GM12878 (cell line): Measurements from ENCODE around the gene CTDNEP1.

ENCODE experiments used
- CBFB ChIP-seq: IDR thresholded peaks from 2 replicates; pipeline ENCODE4 v1.6.1; 2016; ENCODE audit warnings: antibody characterized with exemption, low read depth
- CHD2 ChIP-seq: IDR thresholded peaks from 2 replicates; pipeline ENCODE4 v1.6.1; 2011; ENCODE audit warnings: low read depth, low read length, improper control_type of control experiment, borderline replicate concordance
- EZH2 ChIP-seq: IDR thresholded peaks from 2 replicates; pipeline ENCODE4 v1.6.1; 2012; ENCODE audit warnings: low read depth, mild to moderate bottlenecking, control low read depth, inconsistent platforms, low read length, borderline replicate concordance; ENCODE audit not compliant: control insufficient read depth
- HCFC1 ChIP-seq: fragments of 150-350 bp; IDR thresholded peaks from 2 replicates; pipeline ENCODE4 v1.6.1; 2014; ENCODE audit warnings: low read length
- MYC ChIP-seq: IDR thresholded peaks from 2 replicates; pipeline ENCODE4 v1.6.1; 2011; ENCODE audit warnings: mild to moderate bottlenecking, low read length, moderate library complexity, inconsistent platforms; ENCODE audit not compliant: insufficient read depth, insufficient replicate concordance, insufficient read length, severe bottlenecking
- NBN ChIP-seq: fragments of 450-650 bp; IDR thresholded peaks from 2 replicates; pipeline ENCODE4 v1.6.1; 2016
- POLR2A ChIP-seq: IDR thresholded peaks from 2 replicates; pipeline ENCODE4 v1.6.1; 2011; ENCODE audit warnings: low read depth, mild to moderate bottlenecking, low read length
- RAD21 ChIP-seq: IDR thresholded peaks from 2 replicates; pipeline ENCODE4 v1.6.1; 2011; ENCODE audit warnings: mild to moderate bottlenecking, low read depth, low read length, moderate library complexity; ENCODE audit not compliant: insufficient read depth
- TBL1XR1 ChIP-seq: IDR thresholded peaks from 2 replicates; pipeline ENCODE4 v1.6.1; 2012; ENCODE audit warnings: low read depth, low read length, improper control_type of control experiment
- ZNF217 ChIP-seq: fragments of 450-650 bp; IDR thresholded peaks from 2 replicates; pipeline ENCODE4 v1.6.1; 2017; ENCODE audit warnings: antibody characterized with exemption, mild to moderate bottlenecking
- TF ChIP-seq, protein P1 (sequence below): IDR thresholded peaks from 2 replicates; pipeline ENCODE4 v1.6.1; 2012; ENCODE audit warnings: low read depth, low read length, improper control_type of control experiment
- TF ChIP-seq, protein P2 (sequence below), 3 experiments: IDR thresholded peaks in 2 of 3; conservative IDR thresholded peaks in 1 of 3; 2 replicates each; pipeline ENCODE4 v1.5.1; 2011; ENCODE audit warnings: low read depth in 3 of 3, low read length in 3 of 3, mild to moderate bottlenecking in 3 of 3, control low read depth in 2 of 3, moderate library complexity in 2 of 3, inconsistent platforms in 1 of 3, mixed read lengths in 1 of 3; ENCODE audit not compliant: control insufficient read depth in 2 of 3, insufficient read depth in 1 of 3; ENCODE audit errors: extremely low read depth in 1 of 3
- TF ChIP-seq, protein P3 (sequence below): IDR thresholded peaks from 2 replicates; pipeline ENCODE4 v1.6.1; 2011; ENCODE audit warnings: low read depth, low read length, improper control_type of control experiment, borderline replicate concordance
- TF ChIP-seq, protein P4 (sequence below): fragments of 450-650 bp; IDR thresholded peaks from 2 replicates; pipeline ENCODE4 v1.6.1; 2016; ENCODE audit warnings: mild to moderate bottlenecking, moderate library complexity, borderline replicate concordance

DNA sequence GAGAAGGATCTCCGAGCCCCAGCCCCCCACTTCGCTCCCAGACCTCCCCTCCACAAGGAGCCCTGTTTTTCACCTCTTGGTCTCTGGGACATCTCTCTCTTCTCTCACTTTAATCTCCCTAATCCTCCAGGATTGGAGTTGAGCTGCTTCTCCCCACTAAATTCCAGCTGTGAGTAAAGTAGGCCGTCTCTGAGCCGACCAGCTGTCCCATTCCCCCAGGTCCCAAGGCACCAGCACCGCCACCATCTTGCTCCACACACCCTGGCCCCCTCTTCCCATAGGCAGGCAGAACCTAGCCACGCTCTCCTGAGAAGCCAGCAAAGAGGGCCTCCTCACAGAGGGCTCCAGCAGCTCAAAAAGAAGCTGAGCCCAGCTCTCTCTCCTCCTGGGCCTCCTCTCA, 32.8 kb downstream of the CTDNEP1 start:
- TF ChIP-seq, protein P1, sequence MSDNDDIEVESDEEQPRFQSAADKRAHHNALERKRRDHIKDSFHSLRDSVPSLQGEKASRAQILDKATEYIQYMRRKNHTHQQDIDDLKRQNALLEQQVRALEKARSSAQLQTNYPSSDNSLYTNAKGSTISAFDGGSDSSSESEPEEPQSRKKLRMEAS: no peak
- TF ChIP-seq MYC (no peak), POLR2A (no peak), RAD21 (no peak), TBL1XR1 (no peak), ZNF217 (no peak), NBN (no peak), EZH2 (no peak), HCFC1 (no peak), CBFB (no peak), CHD2 (no peak)
- TF ChIP-seq, protein P2, sequence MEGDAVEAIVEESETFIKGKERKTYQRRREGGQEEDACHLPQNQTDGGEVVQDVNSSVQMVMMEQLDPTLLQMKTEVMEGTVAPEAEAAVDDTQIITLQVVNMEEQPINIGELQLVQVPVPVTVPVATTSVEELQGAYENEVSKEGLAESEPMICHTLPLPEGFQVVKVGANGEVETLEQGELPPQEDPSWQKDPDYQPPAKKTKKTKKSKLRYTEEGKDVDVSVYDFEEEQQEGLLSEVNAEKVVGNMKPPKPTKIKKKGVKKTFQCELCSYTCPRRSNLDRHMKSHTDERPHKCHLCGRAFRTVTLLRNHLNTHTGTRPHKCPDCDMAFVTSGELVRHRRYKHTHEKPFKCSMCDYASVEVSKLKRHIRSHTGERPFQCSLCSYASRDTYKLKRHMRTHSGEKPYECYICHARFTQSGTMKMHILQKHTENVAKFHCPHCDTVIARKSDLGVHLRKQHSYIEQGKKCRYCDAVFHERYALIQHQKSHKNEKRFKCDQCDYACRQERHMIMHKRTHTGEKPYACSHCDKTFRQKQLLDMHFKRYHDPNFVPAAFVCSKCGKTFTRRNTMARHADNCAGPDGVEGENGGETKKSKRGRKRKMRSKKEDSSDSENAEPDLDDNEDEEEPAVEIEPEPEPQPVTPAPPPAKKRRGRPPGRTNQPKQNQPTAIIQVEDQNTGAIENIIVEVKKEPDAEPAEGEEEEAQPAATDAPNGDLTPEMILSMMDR (IDR thresholded peaks at IDR 0.05 in 2 of 3, conservative IDR thresholded peaks at IDR 0.05 in 1 of 3; ENCODE audit: control insufficient read depth in 2 of 3, extremely low read depth in 1 of 3, insufficient read depth in 1 of 3, low read depth in 3 of 3, low read length in 3 of 3): no peak
- TF ChIP-seq, protein P3, sequence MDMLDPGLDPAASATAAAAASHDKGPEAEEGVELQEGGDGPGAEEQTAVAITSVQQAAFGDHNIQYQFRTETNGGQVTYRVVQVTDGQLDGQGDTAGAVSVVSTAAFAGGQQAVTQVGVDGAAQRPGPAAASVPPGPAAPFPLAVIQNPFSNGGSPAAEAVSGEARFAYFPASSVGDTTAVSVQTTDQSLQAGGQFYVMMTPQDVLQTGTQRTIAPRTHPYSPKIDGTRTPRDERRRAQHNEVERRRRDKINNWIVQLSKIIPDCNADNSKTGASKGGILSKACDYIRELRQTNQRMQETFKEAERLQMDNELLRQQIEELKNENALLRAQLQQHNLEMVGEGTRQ: no peak
- TF ChIP-seq, protein P4, sequence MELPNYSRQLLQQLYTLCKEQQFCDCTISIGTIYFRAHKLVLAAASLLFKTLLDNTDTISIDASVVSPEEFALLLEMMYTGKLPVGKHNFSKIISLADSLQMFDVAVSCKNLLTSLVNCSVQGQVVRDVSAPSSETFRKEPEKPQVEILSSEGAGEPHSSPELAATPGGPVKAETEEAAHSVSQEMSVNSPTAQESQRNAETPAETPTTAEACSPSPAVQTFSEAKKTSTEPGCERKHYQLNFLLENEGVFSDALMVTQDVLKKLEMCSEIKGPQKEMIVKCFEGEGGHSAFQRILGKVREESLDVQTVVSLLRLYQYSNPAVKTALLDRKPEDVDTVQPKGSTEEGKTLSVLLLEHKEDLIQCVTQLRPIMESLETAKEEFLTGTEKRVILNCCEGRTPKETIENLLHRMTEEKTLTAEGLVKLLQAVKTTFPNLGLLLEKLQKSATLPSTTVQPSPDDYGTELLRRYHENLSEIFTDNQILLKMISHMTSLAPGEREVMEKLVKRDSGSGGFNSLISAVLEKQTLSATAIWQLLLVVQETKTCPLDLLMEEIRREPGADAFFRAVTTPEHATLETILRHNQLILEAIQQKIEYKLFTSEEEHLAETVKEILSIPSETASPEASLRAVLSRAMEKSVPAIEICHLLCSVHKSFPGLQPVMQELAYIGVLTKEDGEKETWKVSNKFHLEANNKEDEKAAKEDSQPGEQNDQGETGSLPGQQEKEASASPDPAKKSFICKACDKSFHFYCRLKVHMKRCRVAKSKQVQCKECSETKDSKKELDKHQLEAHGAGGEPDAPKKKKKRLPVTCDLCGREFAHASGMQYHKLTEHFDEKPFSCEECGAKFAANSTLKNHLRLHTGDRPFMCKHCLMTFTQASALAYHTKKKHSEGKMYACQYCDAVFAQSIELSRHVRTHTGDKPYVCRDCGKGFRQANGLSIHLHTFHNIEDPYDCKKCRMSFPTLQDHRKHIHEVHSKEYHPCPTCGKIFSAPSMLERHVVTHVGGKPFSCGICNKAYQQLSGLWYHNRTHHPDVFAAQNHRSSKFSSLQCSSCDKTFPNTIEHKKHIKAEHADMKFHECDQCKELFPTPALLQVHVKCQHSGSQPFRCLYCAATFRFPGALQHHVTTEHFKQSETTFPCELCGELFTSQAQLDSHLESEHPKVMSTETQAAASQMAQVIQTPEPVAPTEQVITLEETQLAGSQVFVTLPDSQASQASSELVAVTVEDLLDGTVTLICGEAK: no peak
